GM21515 (cell line): ENCODE data around the gene EPHA1.

ENCODE experiments used
- ATAC-seq: cut with Tn5 transposase; IDR thresholded peaks from one replicate; pipeline ENCODE4 v1.9.1; 2021; ENCODE audit not compliant: unreplicated experiment

The EPHA1 gene

DNA sequence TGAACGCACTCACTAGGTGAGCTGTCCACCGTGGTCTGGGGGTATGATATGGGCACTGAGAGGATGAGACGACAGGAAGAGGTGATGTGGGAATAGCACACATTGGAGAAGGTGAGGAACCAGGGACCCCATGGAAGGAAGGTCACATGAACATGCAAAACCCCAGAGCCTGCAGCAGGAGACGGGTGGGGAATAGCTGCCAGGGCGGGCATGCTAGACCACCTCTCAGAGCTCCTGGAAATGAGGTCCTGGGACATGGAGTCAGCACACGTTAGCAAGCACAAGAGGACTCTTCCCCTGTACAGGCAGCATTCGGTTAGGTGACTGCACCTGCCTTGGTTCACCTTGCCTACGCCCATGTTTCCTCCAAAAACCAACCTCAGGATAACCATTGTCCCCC, 54.3 kb downstream of the EPHA1 start:
- no peak for ATAC-seq

DNA sequence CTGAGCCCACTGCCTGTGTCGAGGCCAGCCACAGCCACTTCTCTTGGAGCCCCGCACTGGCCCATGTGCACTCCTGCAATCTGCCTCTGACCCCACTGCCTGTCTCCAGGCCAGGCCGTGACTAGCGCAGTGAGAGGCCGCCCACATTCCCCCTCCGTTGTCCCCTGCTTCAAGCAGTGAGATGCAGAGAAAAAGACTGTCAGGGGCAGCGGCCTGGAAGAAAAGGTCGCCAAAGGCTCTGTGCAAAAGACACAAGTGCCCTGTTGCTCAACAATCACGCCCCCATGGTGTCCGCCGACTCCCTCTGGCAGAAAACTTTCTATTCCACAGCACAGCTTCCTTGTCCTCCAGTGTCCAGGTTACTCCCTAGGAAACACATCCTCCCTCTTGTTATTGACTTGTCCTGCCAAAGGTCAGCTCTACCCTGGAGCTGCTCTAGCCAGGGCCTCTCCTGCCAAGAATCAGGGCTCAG, 56.1 kb downstream of the EPHA1 start:
- ATAC-seq, result no peak

GRCh38 chr7:143351574-143351973, 57.1 kb downstream of the EPHA1 start:
- no peak for ATAC-seq

GRCh38 chr7:143351060-143351459, 57.6 kb downstream of the EPHA1 start:
- ATAC-seq, result no peak

DNA sequence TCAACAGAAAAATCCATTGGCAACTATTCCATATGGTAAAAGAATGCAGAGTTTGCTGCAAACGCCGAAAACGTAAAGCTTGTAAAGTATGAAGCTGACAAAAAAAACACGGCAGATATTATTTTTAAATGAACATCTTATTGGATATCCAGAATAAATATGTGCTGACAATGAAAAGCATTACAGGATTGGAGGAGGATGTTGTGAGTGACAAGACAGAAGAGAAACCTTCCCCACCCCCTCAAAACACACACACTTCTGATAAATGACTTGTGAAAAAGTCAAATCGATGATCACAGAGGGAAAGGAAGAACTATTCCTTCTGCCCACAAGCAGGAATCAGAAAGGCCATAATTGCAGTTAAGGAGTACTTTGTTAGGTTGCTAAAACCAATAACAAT, 60.7 kb downstream of the EPHA1 start:
- ATAC-seq, result no peak

DNA sequence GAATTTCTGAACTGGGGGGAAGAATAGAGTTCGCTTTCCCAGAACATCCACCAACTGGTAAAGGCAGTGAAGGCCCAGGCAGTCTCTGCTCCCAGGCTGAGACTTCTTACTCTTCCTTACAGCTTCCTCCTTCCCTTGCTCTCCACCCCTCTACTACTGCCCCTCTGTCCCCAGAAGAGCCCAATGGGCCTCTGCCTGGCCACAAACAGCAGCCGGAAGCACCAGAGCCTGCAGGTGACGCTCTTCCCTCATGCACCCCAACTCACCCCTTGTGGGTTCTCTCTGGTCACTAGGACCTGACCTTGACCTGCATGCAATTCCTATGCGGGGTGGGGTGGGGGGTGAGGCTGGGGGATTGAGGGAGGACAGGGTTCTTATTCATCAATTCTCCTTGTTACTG, 62.6 kb downstream of the EPHA1 start:
- ATAC-seq, result no peak

GRCh38 chr7:143345428-143345900, 63.2 kb downstream of the EPHA1 start:
- peak; percentile 75 for ATAC-seq

DNA sequence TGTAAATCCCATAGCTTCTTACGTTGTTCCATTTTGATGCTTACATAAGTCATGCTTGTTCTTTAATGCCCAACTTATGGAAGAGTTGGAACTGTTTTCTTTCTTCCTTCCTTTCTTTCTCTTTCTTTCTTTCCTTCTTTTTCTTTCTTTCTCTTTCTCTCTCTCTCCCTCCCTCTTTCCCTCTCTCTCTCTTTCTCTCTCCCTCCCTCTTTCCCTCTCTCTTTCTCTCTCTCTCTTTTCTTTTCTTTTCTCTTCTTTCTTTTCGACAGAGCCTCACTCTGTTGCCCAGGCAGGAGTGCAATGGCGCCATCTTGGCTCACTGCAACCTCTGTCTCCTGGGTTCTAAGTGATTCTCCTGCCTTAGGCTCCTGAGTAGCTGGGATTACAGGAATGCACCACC, 65.1 kb downstream of the EPHA1 start:
- no peak for ATAC-seq

GRCh38 chr7:143341842-143342241, 66.8 kb downstream of the EPHA1 start:
- ATAC-seq, result no peak
